Activated naive CD4-positive, alpha-beta T cell treated with anti-CD3 and anti-CD28 coated beads, Interleukin-2, amount 50 U/mL, for 16 hours (primary cell): ENCODE measurements around the gene KIAA1755.

Experiments used
- DNase-seq: peaks from one replicate; pipeline ENCODE4 v3.0.0-alpha.2; 2020

Gene KIAA1755

DNA sequence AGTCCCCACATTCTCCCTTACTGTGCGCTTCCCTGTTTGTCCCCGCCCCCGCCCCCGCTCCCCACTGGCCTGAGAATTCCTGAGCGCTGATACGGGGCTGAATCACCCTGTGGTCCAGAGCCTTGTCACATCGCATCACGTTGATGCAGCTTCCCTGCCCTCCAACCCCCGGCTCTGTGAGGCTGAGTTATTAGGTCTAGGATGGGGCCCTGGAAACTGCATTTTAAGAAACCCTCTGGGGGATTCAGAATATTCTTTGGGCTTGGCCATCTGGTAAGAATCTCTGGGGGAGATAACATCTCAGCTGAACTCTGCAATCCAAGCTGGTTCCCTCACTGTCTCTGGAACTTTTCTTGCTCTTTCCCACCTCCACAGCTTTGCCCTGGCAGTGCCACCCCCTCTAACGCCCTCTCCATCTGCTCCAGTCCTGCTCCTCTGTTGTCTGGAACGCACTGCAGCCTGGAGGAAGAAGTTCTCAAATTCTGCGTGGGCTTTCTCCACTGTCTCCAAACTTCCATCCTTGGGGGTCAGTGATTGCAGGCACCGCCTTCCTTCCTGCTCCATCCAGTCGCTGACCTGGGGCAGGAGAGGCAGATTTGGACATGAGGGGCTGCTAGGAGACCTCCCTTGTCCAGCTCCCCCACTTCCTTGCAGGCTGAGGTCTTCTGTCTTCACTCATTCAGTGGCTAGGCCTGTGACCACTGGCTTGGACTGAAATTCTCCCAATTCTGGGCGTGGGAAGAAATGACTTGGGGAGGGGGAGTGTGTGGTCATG, 42.6 kb downstream of the KIAA1755 start:
- DNase-seq, result no peak

DNA sequence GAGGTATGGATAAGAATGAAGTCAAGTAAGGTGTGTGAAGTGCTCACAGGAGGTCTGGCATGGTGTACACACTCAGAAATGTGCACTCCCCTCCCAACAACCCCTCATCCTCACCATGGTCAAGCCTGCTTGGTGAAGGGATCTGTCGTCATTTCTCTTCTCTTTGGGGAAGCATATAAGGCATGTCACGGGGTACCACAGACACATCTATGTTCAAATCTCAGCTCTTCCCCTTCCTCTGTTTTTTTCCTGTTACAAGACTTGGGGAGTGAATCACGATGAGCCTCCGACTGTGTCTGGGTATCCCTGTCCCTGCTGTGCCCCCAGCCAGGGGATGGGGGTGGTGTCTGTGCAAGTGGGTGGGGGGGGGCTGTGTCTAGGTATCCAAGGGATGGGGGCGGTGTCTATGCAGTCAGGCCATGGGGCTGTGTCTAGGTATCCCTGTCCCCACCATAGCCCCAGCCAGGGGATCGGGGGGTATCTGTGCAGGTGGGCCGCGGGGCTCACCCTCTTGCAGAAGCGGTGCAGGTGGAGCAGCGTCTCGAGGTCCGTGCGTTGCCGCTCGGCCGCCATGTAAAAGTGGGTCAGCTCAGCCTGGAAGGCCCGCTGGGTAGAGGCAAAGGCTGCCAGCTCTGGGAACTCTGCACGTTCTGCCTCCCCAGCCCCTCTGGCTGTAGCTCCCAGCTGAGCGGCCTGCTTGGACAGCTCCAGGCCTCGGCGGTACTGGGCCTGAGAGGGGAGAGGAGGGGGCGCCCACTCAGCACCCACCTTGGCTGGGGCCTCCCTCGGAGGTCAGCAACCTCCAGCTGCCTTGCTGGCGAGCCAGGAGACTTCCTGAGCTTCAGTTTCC, 43.6 kb downstream of the KIAA1755 start:
- no peak for DNase-seq

GRCh38 chr20:38216201-38216600, 44.3 kb downstream of the KIAA1755 start:
- DNase-seq, result no peak

DNA sequence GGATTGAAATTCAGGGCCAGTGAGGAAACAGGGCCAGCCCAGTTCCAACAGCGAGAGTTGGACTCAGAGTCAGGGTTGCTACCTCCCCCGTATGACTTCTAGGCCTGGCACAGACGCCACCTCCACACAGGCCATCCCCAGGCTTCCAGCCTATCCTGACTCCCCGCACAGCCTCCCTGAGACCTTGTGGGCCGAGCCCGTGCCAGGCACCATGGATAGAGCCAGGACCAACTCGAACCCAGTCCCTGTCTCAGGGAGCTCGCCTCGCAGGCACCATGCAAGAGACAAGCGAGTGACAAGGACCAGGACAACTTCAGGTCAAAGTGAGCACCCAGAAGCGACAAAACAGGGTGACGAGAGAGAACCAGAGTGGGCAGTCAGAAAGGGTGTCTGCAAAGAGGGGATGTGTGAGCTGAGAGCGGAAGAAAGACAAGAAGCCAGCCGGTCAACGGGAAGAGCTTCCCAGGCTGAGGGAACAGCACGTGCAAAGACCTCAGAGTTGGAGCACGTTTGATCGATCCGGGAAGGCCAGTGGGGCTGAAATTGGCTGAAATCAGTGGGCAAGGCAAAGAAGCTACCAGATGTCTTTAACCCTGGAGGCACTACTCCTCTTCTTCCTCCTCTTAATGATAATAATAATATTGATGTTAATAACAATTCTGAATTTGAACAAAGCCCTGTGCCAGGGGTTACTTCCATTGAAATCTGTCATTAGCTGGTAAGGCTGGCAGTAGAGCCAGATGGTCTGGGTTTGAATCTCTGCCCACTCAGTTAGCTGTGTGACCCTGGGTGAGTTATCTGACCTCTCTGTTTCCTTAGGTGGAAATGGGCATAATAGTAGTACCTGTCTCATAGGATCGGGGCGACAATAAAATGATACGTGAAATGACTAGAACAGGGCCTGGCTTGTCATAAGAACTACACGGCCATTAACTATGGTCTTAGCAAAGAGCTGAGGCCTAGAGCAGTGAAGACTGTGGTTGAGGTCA, 45.0 kb downstream of the KIAA1755 start:
- no peak for DNase-seq

GRCh38 chr20:38214256-38215193, 46.0 kb downstream of the KIAA1755 start:
- no peak for DNase-seq

GRCh38 chr20:38213607-38213940, 47.0 kb downstream of the KIAA1755 start:
- DNase-seq, result no peak

DNA sequence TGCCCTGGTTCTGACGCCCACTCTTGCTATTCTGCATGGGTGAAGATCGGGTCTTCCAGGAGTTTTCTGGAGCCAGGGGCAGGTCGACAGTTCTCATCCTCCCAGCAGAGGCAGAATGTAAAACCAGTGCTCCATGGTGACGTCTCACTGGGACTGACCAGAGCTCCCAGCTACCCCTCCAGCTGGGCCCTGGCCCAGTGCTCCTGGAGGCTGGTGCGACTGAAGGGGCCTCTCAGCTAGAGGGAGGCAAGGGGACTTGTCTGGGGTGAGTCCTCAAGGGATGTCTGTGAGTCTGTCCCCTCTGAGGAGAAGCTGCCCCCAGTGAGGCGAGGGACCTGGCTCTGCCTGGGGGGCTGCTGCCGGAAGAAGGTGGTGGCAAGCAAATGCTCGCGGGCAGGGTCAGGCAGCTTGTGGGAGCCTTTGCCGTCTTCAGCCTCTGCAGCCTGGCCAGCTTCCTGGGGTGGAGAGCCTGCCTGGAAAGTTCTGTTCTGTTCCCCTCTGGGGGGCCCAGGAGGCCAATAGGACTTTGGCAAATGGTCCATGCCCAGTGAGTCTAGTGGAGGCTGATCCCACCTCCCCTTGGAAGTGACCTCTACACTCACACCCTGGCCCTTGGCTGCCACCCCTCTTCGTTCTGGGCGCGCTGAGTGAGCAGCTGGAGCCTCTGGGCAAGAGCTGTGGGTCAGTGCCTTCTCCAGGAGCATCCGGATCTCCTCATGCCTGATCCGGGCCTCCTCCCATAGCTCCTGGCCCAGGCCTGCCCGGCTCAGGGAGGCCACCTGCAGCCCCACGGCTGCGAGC, 47.5 kb downstream of the KIAA1755 start:
- DNase-seq, result no peak

GRCh38 chr20:38211200-38212097, 49.1 kb downstream of the KIAA1755 start:
- no peak for DNase-seq

DNA sequence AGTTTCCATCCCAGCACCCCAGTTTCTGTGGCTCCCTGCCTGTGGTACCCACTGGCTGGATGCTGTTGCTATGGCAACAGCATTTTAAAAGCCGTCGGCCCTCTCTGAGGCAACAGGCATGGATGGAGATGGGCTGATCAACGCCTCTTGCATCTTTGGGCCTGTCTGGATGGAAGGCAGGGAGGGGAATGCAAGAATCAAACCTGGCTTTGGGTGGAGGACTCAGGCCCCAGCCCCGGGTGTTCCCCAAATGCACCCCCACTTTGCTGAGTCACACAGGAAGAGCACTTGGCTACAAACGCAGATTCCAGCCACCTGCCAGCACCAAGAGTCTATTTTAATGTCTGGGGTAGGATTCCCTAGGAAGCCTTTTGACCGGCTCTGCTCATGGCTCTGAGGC, 49.8 kb downstream of the KIAA1755 start:
- DNase-seq, result no peak

- no peak for DNase-seq
These were observed 50.7 kb downstream of the KIAA1755 start for GRCh38 chr20:38209736-38210405.

GRCh38 chr20:38209054-38209675, 51.4 kb downstream of the KIAA1755 start:
- no peak for DNase-seq

- DNase-seq, result no peak
These were observed 52.0 kb downstream of the KIAA1755 start for GRCh38 chr20:38208523-38208922.

GRCh38 chr20:38208088-38208487, 52.4 kb downstream of the KIAA1755 start:
- DNase-seq, result no peak

- no peak for DNase-seq
These were observed 52.9 kb downstream of the KIAA1755 start for GRCh38 chr20:38207621-38208020.

DNA sequence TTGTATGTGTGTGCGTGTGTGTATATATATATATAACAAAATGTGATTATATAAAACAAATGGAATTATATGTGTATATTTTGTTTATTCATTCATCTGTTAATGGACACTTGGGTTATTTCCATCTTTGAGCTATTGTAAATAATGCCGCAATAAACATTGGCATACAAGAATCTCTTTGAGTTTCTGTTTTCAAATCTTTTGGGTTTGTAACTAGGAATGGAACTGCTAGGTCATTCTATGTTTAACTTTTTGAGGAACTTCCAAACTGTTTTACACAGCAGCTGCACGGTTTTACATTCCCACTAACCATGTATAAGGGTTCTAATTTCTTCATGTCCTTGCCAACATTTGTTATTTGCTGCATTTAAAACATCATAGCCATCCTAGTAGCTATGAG, 55.5 kb downstream of the KIAA1755 start:
- no peak for DNase-seq

GRCh38 chr20:38203981-38204357, 56.6 kb downstream of the KIAA1755 start:
- no peak for DNase-seq

- no peak for DNase-seq
These were observed 57.1 kb downstream of the KIAA1755 start for GRCh38 chr20:38203337-38203980.

GRCh38 chr20:38202982-38203293, 57.6 kb downstream of the KIAA1755 start:
- no peak for DNase-seq
